Measurements from ENCODE around the gene GJD4.

GJD4 gene

DNA sequence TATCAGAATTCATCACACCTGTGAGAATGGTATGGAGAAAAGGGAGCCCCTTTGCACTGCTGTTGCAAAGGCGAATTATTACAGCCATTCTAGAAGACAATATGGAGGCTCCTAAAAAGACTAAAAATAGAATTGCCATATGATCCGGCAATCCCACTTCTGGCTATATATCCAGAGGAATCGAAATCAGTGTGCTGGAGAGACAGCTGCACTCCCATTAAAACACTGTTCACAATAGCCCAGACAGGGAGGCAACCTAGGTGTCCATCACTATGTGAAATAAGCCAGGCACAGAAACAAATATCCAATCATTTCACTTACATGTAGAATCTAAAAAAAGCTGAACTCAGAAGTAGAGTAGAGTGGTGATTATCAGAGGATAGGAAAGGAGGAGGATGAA, 26.0 kb upstream of the GJD4 start:
- no peak for DNase-seq (ENCODE audit: low spot score)

DNA sequence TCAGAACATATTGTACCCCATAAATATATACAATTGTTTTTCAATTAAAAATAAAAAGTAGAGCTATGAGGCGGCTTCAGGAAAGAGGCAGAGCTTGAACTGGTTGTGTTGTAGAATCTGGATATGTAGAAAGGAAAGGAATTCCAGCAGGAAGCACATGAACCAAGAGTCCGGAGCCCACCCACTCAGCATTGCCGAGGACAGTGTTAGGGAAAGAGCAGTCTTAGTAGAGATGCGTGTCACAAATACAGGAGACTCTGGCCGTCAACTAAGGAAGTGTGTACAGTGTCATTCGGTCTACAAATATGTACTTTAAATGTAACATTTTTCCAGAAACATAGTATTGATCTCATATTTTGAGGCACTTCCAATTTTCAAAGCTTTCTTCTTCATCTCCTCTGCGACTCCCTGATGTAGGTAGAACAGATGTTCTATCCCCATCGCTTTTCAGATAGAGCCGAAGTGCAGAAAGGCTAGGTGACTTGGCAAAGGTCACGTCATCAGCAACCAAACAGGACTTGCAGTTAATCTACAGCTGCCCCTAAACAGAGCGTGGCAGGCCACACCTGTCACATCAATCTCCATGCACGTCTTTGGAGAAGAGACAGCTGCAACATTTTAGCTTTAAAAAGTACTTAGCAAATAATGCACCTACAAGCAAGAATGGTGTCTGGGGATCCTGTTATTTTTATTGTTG, 25.3 kb upstream of the GJD4 start:
- no peak for DNase-seq (ENCODE audit: low spot score)

GRCh38 chr10:35580423-35580770, 24.7 kb upstream of the GJD4 start:
- no peak for DNase-seq (ENCODE audit: low spot score)

DNA sequence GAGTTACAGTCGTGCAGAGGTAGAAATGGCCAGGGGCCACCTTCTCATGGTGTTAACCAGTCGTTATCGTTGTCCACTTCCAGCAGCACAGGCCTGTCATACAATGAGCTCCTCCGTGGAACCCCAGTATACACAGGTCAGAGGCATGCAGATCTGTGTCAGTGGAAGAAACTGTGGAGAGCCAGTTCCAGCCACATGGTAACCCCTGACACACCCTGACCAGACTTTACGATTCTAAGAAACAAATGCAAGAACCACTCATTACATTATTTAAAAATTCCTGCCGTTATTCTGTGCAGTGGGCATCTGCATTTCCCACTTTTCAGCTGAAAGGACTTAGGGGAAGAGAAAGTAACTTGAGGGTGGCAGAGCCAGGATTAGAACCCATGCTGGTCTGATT, 23.5 kb upstream of the GJD4 start:
- DNase-seq (ENCODE audit: low spot score): no peak

GRCh38 chr10:35584946-35585345, 20.2 kb upstream of the GJD4 start:
- DNase-seq (ENCODE audit: low spot score): no peak

GRCh38 chr10:35585356-35585755, 19.8 kb upstream of the GJD4 start:
- no peak for DNase-seq (ENCODE audit: low spot score)

DNA sequence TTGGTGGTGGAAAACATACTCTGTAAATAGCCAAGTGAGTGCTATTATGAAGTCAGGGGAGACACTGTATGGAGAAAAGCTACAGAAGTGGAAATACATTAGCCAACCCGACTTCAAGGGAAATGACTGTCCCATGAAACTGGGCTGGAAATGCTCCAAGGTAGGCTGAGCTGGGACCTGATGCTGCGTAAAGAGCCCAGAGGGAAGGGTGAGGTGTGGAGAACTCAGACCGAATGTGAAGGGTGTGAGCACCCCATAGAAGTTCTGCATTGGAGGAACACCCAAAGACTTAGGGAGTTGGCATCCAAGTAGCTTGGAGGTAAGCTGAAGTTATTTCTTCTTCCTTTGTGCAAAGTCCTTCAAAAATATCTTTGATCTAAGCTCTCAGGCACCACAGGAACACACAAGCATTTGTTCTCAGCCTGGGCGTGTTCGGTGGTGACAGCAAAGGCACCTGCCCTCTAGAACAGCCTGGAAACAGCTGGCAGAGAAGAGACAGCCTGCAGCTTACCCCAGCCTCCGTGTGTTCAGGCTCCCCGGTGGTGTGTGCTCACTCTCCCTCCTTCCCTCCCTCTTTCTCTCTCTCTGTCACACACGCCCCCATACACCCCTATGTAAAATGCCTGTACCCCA, 19.1 kb upstream of the GJD4 start:
- DNase-seq (ENCODE audit: low spot score): no peak

DNA sequence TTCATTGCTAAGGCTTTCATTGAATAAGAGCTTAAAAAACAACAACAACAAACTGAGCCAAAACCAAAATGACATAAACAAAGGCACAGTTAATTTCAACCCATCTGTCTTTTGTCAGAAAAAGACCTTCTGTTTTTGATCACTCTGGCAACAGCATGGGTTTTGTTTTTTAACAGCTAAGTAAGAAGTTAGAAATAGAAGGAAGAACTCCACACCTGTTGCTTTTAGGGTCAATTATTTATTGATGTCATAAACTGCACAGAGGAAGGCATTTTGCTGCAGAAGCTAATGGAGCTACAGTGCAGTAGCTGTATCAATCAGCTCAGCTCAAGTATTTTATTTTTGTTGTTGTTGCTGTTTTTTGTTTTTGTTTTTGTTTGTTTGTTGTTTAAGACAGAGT, 16.3 kb upstream of the GJD4 start:
- DNase-seq (ENCODE audit: low spot score): no peak

DNA sequence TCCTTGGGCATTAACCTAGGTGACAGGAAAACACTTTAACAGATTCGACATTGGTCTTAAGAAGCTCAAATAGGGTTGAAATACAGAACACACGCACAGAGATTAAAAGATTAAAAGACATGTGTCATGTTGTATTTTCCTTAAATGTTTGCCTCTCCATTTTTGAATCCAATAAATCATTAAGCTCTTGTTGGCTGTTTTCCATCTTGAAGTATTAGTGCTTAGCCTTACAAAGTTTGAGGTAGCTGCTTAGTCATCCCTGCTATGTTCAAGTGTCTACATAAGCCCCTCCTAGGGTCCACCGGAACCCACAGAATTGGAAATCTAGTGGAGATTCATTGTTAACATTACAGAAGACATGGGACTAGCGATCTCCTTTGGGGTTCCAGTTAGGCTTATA, 12.7 kb upstream of the GJD4 start:
- no peak for DNase-seq (ENCODE audit: low spot score)

DNA sequence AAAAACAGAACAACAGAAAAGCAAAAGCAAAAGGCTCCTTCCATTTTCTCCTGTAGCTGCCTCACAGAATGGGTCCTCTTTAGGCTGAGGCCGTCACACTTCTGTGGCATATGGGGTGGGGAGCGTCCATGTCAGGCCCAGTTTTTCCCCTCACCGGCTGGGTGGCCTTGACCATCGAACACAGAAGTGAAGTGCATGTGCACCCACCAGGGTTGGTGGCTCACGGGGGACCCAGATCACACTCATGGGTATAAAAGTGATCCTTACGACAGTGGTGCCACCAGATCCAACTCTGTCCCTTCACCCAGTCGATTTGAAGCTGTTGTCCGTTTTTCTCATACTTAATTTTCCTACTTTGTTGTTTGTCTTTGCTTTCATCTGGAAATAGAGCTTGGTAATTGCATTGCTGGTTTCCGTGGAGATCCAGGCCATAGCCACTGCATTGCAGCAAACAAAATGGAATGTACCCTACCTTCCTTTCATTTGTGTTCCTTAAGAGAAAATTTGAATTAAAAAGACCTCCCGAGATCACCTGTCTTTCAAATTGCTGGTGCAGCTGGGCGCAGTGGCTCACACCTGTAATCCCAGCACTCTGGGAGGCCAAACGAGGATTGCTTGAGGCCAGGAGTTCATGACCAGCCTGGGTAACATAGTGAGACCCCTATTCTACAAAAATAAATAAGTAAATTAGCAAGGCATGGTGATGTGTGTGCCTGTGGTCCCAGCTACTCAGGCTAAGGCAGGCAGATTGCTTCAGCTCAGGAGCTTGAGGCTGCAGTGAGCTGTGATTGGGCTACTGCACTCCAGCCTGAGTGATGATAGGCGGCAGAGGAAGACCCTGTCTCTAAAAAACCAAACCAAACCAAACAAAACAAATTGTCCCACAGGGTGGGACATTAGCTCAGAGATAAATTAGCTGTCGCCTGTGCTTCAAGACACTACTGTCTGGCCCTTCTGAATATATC, 10.7 kb upstream of the GJD4 start:
- no peak for DNase-seq (ENCODE audit: low spot score)

DNA sequence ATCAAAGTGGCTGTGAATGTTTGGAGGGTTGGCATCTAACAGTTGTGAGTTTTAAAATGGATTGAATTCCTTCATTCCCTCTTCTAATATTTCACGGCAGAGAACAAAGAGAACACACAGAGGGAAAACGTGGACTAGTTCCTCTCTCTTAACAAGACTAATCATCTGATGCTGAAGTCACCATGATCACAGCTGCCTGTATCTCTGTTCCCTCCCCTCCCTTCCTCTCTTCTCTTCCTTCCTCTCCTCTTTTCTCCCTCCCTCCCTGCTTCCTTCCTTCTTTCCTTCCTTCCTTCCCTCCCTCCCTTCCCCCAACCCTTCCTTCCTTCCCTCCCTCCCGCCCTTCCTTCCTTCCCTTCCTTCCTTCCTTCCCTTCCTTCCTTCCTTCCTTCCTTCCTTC, 10.0 kb upstream of the GJD4 start:
- DNase-seq (ENCODE audit: low spot score): no peak

DNA sequence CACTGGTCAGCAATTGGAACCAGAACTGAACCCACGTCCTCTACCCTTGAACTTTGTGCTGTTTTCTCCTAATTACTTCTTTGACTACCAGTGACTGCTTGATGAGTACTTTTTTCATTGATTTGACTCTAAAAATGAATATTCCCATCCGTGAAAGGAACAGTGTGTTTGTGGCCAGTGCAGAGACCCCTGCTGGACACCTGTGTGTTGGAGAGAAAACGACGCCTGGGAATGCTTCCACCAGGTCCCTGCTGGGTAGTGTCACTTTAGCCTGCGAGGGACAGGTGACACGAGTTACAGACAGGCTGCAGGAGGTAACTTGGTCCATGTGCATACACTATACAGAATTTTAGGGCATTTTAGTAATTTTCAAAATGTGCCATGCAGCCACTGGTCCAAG, 6.8 kb upstream of the GJD4 start:
- no peak for DNase-seq (ENCODE audit: low spot score)

- DNase-seq (ENCODE audit: low spot score): no peak
Observed at GRCh38 chr10:35600193-35600592, 4.9 kb upstream of the GJD4 start.

- DNase-seq (ENCODE audit: low spot score): no peak
Observed at GRCh38 chr10:35606430-35606829, 1.3 kb downstream of the GJD4 start.

- no peak for DNase-seq (ENCODE audit: low spot score)
Observed at GRCh38 chr10:35607475-35608327, 2.6 kb downstream of the GJD4 start.

GRCh38 chr10:35608328-35608672, 3.2 kb downstream of the GJD4 start:
- no peak for DNase-seq (ENCODE audit: low spot score)

DNA sequence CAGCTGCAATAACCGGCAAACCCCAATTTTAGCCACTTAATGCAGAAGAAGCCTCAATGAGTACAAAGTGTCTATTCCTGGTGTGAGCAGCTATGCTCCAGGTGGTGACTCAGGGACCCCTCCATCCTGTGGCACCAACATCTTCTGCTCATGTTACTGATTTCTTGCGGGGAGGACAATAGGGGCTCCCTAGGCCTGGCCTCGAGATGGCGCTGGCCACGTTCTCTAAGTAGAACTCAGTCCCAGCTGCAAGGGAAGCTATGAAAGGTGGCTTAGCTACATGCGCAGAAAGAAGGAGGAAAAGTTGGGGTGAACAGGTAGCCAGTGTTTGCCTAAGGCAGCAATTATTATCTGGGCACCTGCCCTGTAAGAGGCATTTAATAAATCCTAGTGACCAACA, 6.6 kb downstream of the GJD4 start:
- no peak for DNase-seq (ENCODE audit: low spot score)

DNA sequence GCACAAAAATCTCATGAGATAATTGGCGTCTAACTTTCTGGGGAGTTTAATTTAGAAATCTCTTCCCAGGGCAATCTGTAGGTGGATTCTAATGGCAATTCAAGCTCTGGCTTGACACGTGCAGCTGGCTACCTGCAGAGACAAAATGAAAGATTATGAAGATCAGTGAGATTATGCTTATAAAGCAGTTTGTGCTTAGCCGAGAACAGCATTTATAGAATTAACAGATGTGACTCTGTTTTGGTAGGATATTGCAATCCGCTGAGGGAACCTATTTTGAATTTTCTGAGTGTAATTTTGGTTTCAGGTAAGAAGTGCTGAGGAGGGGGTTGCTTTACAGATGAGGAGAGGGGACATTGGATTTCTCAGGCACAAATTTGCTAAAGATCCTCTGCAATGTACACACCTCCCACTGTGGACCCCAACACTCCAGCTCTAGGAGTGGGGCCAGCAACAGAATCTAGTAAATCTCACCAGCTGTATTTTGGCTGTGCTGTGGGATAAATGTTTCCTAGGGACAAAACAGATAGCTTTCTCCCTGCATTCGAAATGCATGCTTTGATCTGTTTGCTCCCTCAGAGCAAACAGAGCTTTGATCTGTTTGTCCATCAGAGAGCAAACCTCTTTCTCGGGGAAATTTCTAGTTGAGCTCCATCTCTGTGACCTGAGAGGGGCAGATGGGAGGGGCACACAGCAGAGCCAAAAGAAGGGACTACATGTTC, 7.4 kb downstream of the GJD4 start:
- DNase-seq (ENCODE audit: low spot score): no peak

GRCh38 chr10:35613107-35613440, 7.9 kb downstream of the GJD4 start:
- no peak for DNase-seq (ENCODE audit: low spot score)

DNA sequence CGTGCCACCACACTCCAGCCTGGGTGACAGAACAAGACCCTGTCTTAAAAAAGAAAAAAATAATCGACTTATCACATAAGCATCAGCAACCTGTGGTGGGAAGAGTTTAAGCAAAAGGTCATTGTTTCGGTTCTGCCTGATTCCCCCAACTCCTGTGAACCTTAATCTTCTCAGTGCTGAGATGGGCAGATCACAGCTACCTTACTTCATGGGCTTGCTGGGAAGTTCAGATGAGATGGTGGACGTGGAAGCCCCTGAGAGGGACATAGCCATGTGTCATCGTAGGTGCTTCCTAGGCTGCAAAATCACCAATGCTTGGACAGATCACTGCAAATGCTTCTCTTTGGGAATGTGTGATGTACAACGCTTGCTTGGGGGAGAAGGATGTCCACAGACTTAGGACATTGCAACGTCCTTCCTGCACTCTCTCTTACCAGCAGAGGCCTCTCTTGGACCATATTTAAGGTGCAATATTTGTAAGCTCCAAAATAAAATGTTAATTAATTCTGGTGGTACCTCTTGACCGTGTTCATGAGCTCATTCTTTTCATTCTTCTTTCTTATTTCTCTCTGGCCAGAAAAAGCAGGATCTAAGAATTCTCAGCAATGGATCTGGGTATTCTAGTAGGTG, 8.6 kb downstream of the GJD4 start:
- no peak for DNase-seq (ENCODE audit: low spot score)

DNA sequence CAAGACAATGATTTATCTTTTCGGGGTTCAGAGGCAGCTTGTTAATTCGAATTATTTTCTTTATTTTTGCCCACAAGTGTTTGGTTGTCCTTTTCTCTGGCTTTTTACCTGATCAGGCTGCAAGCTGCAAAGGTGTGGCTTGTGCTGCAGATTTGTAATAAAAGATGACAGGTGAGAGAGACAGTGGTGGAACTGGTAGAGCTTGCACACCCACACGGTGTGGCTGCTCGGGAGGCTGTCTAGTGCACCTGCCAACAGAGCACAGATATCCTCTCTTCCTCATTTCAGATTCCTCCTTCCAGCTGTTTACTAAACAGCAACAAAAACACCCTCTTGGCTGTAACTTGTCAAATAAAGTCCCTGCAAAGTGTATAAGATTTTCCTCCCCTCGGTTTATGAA, 9.2 kb downstream of the GJD4 start:
- no peak for DNase-seq (ENCODE audit: low spot score)
